ENCODE data around the gene MAFB.

MAFB gene

GRCh38 chr20:40690836-40691565 is 2.0 kb upstream of the MAFB start:
- Histone ChIP-seq H3K9me3 (ENCODE audit: control insufficient read depth, low read length) (no peaks in the 10 kb centered on the region), H3K27ac (ENCODE audit: insufficient read depth, low read length, poor library complexity, severe bottlenecking) (no peak overlapping the region), H3K4me1 (ENCODE audit: control insufficient read depth, insufficient read depth, low read length, poor library complexity, severe bottlenecking) (peaks cover 16% of the 10 kb centered on the region), H3K27me3 (replicated peaks; ENCODE audit: control insufficient read depth, insufficient read depth, low read length, poor library complexity, severe bottlenecking) (peaks cover 31% of the 10 kb centered on the region), H3K36me3 (ENCODE audit: control insufficient read depth, insufficient read depth, low read length) (no peaks in the 10 kb centered on the region), H3K4me3 (ENCODE audit: insufficient read depth, low read depth, low read length, poor library complexity, severe bottlenecking) (no peak overlapping the region)
- DNase-seq = no peak

GRCh38 chr20:40689943-40690835 is 1.2 kb upstream of the MAFB start:
- no peak overlapping the region for H3K27ac ChIP-seq (ENCODE audit: insufficient read depth, low read length, poor library complexity, severe bottlenecking)
- peaks cover 16% of the 10 kb centered on the region for H3K4me1 ChIP-seq (ENCODE audit: control insufficient read depth, insufficient read depth, low read length, poor library complexity, severe bottlenecking)
- no peaks in the 10 kb centered on the region for H3K9me3 ChIP-seq (ENCODE audit: control insufficient read depth, low read length)
- H3K36me3 ChIP-seq (ENCODE audit: control insufficient read depth, insufficient read depth, low read length) = no peaks in the 10 kb centered on the region
- H3K4me3 ChIP-seq (ENCODE audit: insufficient read depth, low read depth, low read length, poor library complexity, severe bottlenecking) = peak overlapping the region; percentile 56
- DNase-seq = peak in 1 of 3 donors; percentile 10
- peaks cover 34% of the 10 kb centered on the region for H3K27me3 ChIP-seq (replicated peaks; ENCODE audit: control insufficient read depth, insufficient read depth, low read length, poor library complexity, severe bottlenecking)

- H3K4me1 ChIP-seq (ENCODE audit: control insufficient read depth, insufficient read depth, low read length, poor library complexity, severe bottlenecking) = peaks cover 16% of the 10 kb centered on the region
- H3K27me3 ChIP-seq (replicated peaks; ENCODE audit: control insufficient read depth, insufficient read depth, low read length, poor library complexity, severe bottlenecking) = peaks cover 34% of the 10 kb centered on the region
- no peaks in the 10 kb centered on the region for H3K9me3 ChIP-seq (ENCODE audit: control insufficient read depth, low read length)
- H3K4me3 ChIP-seq (ENCODE audit: insufficient read depth, low read depth, low read length, poor library complexity, severe bottlenecking) = peak overlapping the region; percentile 56
- no peaks in the 10 kb centered on the region for H3K36me3 ChIP-seq (ENCODE audit: control insufficient read depth, insufficient read depth, low read length)
- no peak for DNase-seq
- no peak overlapping the region for H3K27ac ChIP-seq (ENCODE audit: insufficient read depth, low read length, poor library complexity, severe bottlenecking)
Observed at GRCh38 chr20:40688129-40689099, 622 bp downstream of the MAFB start.

GRCh38 chr20:40687384-40688128 is 1.5 kb downstream of the MAFB start:
- no peak overlapping the region for H3K27ac ChIP-seq (ENCODE audit: insufficient read depth, low read length, poor library complexity, severe bottlenecking)
- no peaks in the 10 kb centered on the region for H3K36me3 ChIP-seq (ENCODE audit: control insufficient read depth, insufficient read depth, low read length)
- no peak for DNase-seq
- no peaks in the 10 kb centered on the region for H3K9me3 ChIP-seq (ENCODE audit: control insufficient read depth, low read length)
- H3K4me1 ChIP-seq (ENCODE audit: control insufficient read depth, insufficient read depth, low read length, poor library complexity, severe bottlenecking) = peaks cover 16% of the 10 kb centered on the region
- no peak overlapping the region for H3K4me3 ChIP-seq (ENCODE audit: insufficient read depth, low read depth, low read length, poor library complexity, severe bottlenecking)
- H3K27me3 ChIP-seq (replicated peaks; ENCODE audit: control insufficient read depth, insufficient read depth, low read length, poor library complexity, severe bottlenecking) = peaks cover 36% of the 10 kb centered on the region

- H3K36me3 ChIP-seq (ENCODE audit: control insufficient read depth, insufficient read depth, low read length) = no peaks in the 10 kb centered on the region
- no peak for DNase-seq
- H3K27me3 ChIP-seq (replicated peaks; ENCODE audit: control insufficient read depth, insufficient read depth, low read length, poor library complexity, severe bottlenecking) = peaks cover 36% of the 10 kb centered on the region
- H3K27ac ChIP-seq (ENCODE audit: insufficient read depth, low read length, poor library complexity, severe bottlenecking) = no peak overlapping the region
- no peaks in the 10 kb centered on the region for H3K9me3 ChIP-seq (ENCODE audit: control insufficient read depth, low read length)
- peaks cover 16% of the 10 kb centered on the region for H3K4me1 ChIP-seq (ENCODE audit: control insufficient read depth, insufficient read depth, low read length, poor library complexity, severe bottlenecking)
- no peak overlapping the region for H3K4me3 ChIP-seq (ENCODE audit: insufficient read depth, low read depth, low read length, poor library complexity, severe bottlenecking)
Observed at GRCh38 chr20:40686893-40687292, 2.1 kb downstream of the MAFB start.

- Histone ChIP-seq H3K27me3 (replicated peaks; ENCODE audit: control insufficient read depth, insufficient read depth, low read length, poor library complexity, severe bottlenecking) (peaks cover 34% of the 10 kb centered on the region), H3K4me3 (ENCODE audit: insufficient read depth, low read depth, low read length, poor library complexity, severe bottlenecking) (no peak overlapping the region), H3K9me3 (ENCODE audit: control insufficient read depth, low read length) (no peaks in the 10 kb centered on the region), H3K4me1 (ENCODE audit: control insufficient read depth, insufficient read depth, low read length, poor library complexity, severe bottlenecking) (peaks cover 16% of the 10 kb centered on the region), H3K27ac (ENCODE audit: insufficient read depth, low read length, poor library complexity, severe bottlenecking) (no peak overlapping the region), H3K36me3 (ENCODE audit: control insufficient read depth, insufficient read depth, low read length) (no peaks in the 10 kb centered on the region)
- no peak for DNase-seq
Observed at GRCh38 chr20:40686434-40686882, 2.6 kb downstream of the MAFB start.

GRCh38 chr20:40685349-40685748 is 3.7 kb downstream of the MAFB start:
- Histone ChIP-seq H3K9me3 (ENCODE audit: control insufficient read depth, low read length) (no peaks in the 10 kb centered on the region), H3K36me3 (ENCODE audit: control insufficient read depth, insufficient read depth, low read length) (no peaks in the 10 kb centered on the region), H3K27me3 (replicated peaks; ENCODE audit: control insufficient read depth, insufficient read depth, low read length, poor library complexity, severe bottlenecking) (peaks cover 23% of the 10 kb centered on the region), H3K4me3 (ENCODE audit: insufficient read depth, low read depth, low read length, poor library complexity, severe bottlenecking) (no peak overlapping the region), H3K4me1 (ENCODE audit: control insufficient read depth, insufficient read depth, low read length, poor library complexity, severe bottlenecking) (peaks cover 14% of the 10 kb centered on the region), H3K27ac (ENCODE audit: insufficient read depth, low read length, poor library complexity, severe bottlenecking) (no peak overlapping the region)
- DNase-seq = no peak

GRCh38 chr20:40683894-40684268 is 5.2 kb downstream of the MAFB start:
- peaks cover 19% of the 10 kb centered on the region for H3K27me3 ChIP-seq (replicated peaks; ENCODE audit: control insufficient read depth, insufficient read depth, low read length, poor library complexity, severe bottlenecking)
- H3K4me1 ChIP-seq (ENCODE audit: control insufficient read depth, insufficient read depth, low read length, poor library complexity, severe bottlenecking) = peaks cover 7% of the 10 kb centered on the region
- no peak for DNase-seq
- H3K36me3 ChIP-seq (ENCODE audit: control insufficient read depth, insufficient read depth, low read length) = no peaks in the 10 kb centered on the region
- H3K27ac ChIP-seq (ENCODE audit: insufficient read depth, low read length, poor library complexity, severe bottlenecking) = no peak overlapping the region
- H3K4me3 ChIP-seq (ENCODE audit: insufficient read depth, low read depth, low read length, poor library complexity, severe bottlenecking) = no peak overlapping the region
- H3K9me3 ChIP-seq (ENCODE audit: control insufficient read depth, low read length) = no peaks in the 10 kb centered on the region

GRCh38 chr20:40683221-40683893 is 5.7 kb downstream of the MAFB start:
- no peak for DNase-seq
- peaks cover 7% of the 10 kb centered on the region for H3K4me1 ChIP-seq (ENCODE audit: control insufficient read depth, insufficient read depth, low read length, poor library complexity, severe bottlenecking)
- H3K9me3 ChIP-seq (ENCODE audit: control insufficient read depth, low read length) = no peaks in the 10 kb centered on the region
- H3K27me3 ChIP-seq (replicated peaks; ENCODE audit: control insufficient read depth, insufficient read depth, low read length, poor library complexity, severe bottlenecking) = peaks cover 19% of the 10 kb centered on the region
- no peak overlapping the region for H3K27ac ChIP-seq (ENCODE audit: insufficient read depth, low read length, poor library complexity, severe bottlenecking)
- no peak overlapping the region for H3K4me3 ChIP-seq (ENCODE audit: insufficient read depth, low read depth, low read length, poor library complexity, severe bottlenecking)
- no peaks in the 10 kb centered on the region for H3K36me3 ChIP-seq (ENCODE audit: control insufficient read depth, insufficient read depth, low read length)

Data from effector memory CD4-positive, alpha-beta T cell (primary cell).